ENCODE results near the gene FAM184A.

Gene FAM184A

GRCh38 chr6:118952683-118953082, 125.8 kb downstream of the FAM184A start:
- no peak for DNase-seq

DNA sequence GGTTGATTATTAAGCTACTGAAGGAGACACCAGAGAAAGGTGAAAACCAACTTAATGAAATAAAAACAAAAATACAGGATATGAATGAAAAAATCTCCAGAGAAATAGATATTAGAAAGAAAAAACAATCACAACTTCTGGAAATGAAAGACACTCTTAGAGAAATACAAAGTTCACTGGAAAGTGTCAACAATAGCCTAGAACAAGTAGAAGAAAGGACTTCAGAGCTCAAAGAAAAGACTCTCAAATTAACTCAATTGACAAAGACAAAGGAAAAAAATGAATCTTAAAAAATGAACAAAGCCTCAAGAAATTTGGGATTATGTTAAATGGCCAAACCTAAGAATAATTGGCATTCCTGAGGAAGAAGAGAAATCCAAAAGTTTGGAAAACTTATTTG, 133.2 kb downstream of the FAM184A start:
- no peak for DNase-seq

DNA sequence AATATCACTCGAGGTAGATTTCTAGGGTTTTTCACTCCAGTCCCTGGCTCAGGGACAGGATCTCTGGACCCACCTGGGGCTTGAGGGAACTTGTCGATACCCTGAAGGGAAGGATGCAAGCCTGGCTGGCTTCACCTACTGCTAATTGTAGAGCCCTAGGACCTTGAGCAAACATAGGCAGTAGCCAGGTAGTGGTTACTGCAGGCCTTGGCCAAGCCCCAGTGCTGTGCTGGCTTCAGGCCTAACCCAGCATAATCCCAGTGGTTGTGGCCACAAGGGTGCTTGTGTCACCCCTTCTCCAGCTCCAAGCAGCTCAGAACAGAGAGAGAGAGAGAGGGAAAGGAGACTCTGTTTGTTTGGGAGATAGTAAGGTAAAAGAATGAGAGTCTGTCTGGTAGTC, 137.7 kb downstream of the FAM184A start:
- no peak for DNase-seq

DNA sequence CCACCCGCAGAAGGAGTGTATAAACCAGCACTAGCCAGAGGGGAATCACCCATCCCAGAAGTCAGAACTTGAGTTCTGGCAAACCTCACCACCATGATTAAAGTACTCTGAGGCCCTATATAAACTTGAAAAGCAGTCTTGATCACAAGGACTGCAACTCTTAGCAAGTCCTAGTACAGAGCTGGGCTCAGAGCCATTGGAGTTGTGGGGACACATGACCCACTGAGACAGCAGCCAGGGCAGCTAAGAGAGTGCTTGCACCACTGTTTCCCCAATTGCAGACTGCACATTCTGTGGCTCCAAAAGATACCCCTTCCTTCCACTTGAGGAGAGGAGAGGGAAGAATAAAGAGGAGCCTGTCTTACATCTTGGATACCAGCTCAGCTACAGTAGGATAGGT, 138.8 kb downstream of the FAM184A start:
- DNase-seq, result no peak

GRCh38 chr6:118935978-118936703, 142.3 kb downstream of the FAM184A start:
- no peak for DNase-seq

DNA sequence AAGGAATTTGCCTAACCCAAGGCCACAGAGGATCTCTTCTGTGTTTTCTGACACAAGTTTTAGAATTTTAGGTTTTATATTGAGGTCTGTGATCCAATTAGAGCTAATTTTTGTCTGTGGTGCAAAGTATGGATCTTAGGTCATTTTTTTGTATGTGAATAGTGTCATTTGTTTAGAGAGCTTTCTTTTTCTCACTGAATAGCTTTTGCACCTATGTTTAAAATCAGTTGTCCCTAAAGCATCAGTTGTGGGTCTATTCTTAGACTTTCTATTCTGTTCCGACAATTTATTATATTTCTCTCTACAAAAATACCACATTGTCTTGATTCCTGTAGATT, 143.2 kb downstream of the FAM184A start:
- DNase-seq, result no peak

GRCh38 chr6:118934461-118935330, 143.8 kb downstream of the FAM184A start, which contains the start of gene MCM9:
TSS of gene MCM9 (minus strand) at chr6:118935159. CDS start at chr6:118931723, 3,436 bp downstream.
- peak; percentile 93 for DNase-seq

- no peak for DNase-seq
Measured at GRCh38 chr6:118933855-118934460, 144.5 kb downstream of the FAM184A start.

DNA sequence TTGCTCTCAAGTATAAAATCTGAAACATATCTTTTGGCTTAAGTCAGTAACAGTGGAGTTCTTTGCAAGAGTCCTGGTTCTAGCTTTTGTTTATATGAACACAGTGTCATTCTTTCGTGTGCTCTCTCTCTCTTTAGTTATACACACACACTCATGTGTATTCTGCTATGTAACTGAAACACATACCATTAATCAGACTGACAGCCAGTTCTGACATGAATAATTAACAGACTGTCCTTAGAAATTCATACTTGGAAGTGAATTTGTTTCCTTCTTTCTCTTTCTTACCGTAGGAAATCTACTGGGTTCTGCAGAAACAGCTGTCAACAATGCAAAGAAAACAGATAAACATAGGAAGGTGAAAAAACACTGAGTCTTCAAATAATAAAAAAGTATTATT, 146.0 kb downstream of the FAM184A start:
- DNase-seq, result no peak

- no peak for DNase-seq
Measured at GRCh38 chr6:118931436-118931835, 147.0 kb downstream of the FAM184A start.

DNA sequence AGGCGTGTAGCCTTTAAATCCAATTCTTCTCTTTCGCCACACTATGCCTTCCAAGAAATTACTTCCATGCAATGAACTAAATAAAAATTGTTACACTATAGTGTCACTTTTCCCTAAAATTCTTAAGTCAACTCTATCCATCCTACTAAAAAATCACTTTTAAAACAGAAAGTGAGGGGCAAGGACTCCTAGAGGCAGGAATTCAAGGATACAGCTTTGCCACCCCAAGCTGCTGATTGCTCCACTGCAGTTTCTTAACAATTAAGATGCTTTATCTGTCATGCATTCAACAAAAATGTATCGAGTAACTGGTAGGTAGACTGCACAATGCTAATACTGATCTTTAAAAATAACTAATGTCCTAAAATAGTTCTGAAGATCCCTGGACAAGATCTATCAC, 147.8 kb downstream of the FAM184A start:
- DNase-seq, result no peak

DNA sequence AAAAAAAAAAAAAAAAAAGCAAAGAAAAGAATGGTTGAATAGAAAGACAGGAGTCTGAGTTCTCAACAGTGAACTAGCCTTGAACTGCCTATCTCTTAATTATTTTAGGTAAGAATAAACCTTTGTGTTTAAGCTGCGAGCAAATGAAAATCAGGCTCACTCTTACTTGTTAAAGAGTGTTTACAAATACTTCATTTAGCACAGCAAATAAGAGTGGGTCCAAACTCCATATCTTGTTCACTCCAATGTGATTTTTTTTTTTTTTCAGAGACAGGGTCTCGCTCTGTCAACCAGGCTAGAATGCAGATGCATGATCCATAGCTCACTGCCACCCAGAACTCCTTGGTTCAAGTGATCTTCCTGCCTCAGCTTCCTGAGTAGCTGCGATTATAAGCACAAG, 155.4 kb downstream of the FAM184A start:
- no peak for DNase-seq

- no peak for DNase-seq
Measured at GRCh38 chr6:118921084-118921483, 157.4 kb downstream of the FAM184A start.

GRCh38 chr6:118918329-118918725, 160.1 kb downstream of the FAM184A start:
- no peak for DNase-seq

DNA sequence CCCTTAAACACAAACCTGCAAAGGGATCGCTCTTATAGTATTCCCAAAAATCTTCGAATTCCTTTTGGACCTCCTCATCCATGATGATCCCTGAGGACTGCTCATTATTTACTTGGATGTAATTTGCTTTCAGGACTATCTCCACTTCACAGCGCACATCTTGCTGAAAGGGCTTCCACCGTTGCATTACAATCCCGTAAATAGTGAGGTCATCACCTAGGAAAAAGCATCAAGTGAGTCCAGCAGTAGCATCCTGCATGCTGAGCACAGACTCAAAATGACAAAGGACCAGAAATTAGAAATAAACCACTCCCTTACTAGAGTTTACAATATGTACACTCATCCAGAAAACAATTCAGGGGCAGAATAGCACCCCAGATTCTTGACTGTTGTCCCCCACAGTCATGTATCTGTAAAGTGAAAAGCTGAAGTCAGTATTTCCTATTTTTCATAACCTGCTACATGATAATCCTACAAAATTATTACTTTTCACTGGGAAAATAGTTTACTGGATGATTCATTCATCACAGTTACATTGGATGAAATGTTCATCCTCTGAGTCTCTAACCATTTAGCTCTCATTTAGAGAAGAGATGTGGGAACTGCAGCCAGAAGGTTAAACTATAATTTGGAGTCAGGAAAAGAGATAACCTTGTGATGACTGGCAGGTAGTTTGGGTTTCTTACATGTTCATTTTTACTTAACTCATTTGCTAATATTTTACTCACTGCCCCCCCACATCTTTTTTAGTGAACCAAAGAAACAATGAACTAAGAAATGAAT, 160.7 kb downstream of the FAM184A start:
- no peak for DNase-seq

GRCh38 chr6:118914598-118914997, 163.9 kb downstream of the FAM184A start:
- DNase-seq, result no peak

GRCh38 chr6:118913161-118913560, 165.3 kb downstream of the FAM184A start:
- DNase-seq, result no peak

DNA sequence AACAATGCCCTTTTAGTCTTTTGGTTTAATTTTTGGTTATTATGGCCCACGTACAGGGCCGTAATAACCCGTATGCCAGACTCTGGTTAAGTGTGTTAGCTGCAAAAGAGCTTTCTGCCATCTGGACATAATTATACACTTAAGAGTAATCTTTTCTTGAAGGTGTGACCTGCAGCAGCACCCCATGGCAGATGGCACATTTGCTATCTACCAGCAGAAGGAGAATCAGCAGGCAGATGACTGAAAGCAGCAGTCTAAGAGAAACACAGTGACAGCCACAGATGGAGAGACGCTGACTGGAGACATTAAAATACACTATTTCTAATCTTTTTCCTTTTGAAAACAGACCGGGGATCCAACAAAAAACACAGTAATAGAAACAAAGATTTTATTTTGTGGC, 165.8 kb downstream of the FAM184A start:
- no peak for DNase-seq
